Activated T-cell treated with anti-CD3 and anti-CD28 coated beads for 4 hours (primary cell): Measurements from ENCODE around the gene NACC1.
"Not testable (repeated sequence)": the region's sequence is repeated elsewhere in the genome, so short reads cannot be mapped to it uniquely, and the experiment has no call there.

Source experiments
- DNase-seq: peaks from one replicate; pipeline ENCODE4 v3.0.0-alpha.2; 2020

The NACC1 gene

DNA sequence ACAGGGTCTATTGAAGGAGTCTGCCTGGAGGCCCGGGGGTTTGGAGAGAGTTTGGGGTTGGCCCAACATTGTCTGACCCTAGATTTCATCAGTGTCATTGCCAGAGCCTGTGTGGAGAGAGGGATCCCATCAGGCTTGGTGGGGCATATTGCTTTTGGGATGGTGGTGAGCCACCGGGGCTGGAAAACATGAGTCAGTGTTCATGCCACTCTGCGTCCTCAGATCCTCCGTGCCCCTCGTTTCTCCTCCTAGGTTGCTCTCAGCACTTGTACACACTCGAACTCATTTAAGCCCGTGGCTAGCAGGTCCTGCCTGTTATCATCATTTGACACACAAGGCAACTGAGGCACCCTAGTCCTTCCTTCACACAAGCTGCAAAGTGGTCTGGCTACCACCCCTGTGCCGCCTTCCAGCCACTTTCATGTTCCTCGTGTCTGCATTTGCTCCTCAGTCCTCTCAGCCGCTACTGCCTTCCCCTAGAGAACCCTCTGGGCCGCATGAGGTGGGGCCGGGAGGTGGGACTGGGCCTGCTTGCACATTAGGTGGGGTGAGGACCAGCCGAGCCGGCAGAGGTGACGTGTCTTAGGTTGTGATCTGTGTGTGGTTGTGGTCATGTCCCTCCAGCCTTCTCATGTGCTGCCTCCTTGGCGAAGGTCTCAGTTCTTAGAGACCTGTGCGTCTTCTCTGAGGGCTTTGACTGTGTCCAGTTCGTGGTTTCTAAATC lies 3.6 kb downstream of the NACC1 start:
- no peak for DNase-seq

DNA sequence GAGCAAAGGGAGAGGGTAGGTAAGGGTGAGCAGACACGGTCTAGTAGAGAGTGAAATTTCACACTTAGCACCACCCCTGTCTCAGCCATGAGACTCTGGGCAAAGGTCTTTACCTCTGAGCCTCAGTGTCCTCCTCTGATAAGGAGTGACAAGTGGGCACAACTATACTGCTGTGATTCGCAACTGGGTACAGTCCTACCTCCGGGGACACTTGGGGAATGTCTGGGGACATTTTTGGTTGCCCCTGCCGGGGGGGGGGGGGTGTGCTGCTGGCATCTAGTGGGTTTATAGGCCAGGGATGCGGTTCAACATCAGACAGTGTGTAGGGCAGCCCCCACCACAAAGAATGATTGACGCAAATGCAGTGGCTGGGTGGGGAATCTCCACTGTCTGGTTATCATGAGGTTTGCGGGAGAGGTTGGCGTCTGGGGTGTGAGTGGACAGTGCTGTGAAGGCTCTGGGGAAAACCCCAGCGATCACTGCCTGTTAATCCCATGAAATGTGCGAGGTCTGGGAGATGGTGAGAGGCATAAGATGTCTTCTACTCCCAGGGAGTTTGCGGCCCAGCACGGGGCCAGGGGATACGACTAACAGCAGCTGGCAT lies 4.3 kb downstream of the NACC1 start:
- no peak for DNase-seq

GRCh38 chr19:13122980-13123957 lies 5.2 kb downstream of the NACC1 start:
- no peak for DNase-seq

- no peak for DNase-seq
These were observed 9.0 kb downstream of the NACC1 start for GRCh38 chr19:13127051-13127450.

DNA sequence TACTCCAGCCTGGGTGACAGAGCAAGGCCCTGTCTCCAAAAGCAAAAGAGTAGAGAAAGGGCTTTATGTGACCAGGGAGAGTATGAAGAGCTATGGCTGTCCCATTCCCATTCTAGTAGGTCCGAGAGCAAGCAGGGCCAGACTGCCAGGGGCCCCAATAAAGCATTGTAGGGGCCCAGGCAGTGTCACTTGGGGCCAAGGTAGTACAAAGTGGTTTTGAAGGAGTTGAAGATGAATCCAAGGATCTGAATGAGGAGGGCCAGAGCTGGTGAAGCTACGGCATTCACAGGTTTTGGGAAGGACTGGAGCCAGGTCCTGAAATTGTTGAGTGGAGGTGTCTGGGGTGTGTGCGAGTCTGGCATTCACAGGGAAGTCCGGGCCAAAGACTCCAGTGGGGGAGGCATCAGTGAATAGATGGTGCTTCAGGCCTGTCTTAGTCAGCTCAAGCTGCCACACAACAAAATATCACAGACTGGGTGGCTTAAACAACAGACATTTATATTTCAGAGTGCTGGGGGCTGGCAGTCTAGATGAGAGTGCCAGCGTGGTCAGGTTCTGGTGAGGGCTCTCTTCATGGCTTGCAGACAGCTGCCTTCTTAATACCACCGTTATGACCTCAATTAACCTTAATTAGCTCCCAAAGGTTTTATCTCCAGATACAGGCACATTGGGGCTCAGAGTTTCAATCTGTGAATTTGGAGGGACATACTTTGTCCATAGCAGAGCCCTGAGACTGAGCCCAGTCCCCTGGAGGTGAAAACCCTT lies 9.9 kb downstream of the NACC1 start:
- no peak for DNase-seq

GRCh38 chr19:13128583-13128982 lies 10.5 kb downstream of the NACC1 start:
- DNase-seq = no peak

DNA sequence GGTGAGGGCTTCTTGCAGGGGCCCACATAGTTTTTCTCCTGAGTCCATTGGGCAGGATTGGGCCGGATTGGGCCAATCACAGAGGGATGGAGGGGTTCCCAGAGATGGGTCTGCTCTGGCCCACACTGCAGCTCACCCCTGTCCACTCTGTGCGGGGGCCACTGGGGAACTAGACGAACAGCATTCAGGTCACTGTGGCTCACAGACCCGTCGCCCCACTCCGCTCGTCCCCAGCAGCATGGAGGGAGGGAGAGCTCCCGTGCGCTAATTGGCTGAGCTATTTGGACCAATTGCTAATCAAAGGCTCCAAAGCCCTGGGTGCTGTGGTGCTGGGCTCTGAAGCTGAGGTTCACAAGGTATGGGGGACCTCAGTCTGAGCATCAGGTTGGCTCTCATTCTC lies 11.3 kb downstream of the NACC1 start:
- no peak for DNase-seq

- DNase-seq = no peak
These were observed 12.9 kb downstream of the NACC1 start for GRCh38 chr19:13130886-13131490.

GRCh38 chr19:13132471-13133180 lies 14.6 kb downstream of the NACC1 start:
- no peak for DNase-seq

DNA sequence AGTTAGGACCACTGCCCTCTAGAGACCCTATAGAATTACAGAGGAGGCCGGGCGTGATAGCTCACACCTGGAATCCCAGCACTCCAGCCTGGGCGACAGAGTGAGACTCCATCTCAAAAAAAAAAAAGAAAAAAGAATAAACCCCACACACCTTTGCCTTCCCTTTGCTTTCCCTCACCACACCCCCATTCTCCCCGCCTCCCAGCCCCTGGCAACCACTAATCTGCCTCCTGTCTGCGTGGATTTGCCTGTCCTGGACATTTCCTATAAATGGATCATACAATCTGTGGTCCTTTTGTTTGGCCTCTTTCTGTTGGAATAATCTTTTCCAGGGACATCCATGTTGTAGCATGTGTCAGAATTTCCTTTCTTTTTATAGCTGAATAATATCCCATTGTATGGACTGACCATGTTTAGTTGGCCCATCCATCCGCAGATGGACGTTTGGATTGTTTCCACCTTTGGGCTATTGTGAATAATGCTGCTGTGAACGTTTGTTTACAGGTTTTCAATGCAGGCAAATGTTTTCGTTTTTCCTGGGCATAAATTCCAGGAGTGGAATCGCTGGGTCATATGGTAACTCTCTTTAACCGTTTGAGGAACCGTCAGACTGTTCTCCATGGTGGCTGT lies 15.3 kb downstream of the NACC1 start:
- no peak for DNase-seq

DNA sequence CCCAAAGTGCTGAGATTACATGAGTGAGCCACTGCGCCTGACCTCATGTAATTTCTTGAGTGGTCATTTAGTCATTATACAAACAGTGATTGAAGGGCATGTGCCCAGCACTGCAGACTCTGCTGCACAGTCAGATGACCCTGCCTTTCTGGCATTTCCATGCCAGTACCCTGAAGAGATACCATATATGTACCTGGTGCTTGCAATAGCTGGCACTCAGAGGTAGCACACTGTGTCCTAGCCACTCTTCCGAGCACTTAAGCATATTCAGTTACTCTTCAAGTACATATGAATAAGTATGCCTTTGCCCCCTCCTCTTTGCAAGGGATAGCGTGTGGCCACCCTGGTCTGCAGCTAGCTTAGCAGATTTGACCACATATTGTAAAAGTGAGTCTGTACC lies 16.6 kb downstream of the NACC1 start:
- DNase-seq = no peak

- no peak for DNase-seq
These were observed 17.3 kb downstream of the NACC1 start for GRCh38 chr19:13135068-13136062.

- no peak for DNase-seq
These were observed 19.3 kb downstream of the NACC1 start for GRCh38 chr19:13137290-13137794.

DNA sequence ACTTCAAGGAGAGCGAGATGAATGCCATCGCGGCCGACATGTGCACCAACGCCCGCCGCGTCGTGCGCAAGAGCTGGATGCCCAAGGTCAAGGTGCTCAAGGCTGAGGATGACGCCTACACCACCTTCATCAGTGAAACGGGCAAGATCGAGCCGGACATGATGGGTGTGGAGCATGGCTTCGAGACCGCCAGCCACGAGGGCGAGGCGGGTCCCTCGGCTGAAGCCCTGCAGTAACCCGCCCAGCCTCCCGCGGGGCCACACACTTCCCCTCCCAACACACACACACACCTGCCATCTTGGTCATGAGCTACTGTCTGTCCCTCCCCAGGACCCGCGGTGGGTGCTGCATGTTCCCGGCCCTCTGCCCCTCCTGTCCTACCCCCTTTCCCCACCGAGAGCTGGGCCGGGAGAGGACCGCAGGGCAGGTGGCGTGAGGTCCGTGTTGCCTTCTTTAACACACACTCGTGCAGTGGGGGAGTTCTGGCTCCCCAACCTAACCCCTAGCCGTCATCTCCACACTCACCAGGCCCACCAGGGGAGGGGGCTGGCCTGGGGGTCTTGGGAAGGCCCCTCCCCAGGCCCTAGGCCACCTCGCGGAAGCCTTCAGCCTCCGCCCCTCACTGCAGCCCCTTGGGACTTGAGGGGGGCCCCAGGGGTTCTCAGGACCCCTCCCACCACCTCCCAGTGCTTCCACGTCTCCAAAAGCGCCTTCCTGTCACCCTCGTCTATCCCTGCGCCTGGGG lies 20.3 kb downstream of the NACC1 start:
- DNase-seq = no peak

DNA sequence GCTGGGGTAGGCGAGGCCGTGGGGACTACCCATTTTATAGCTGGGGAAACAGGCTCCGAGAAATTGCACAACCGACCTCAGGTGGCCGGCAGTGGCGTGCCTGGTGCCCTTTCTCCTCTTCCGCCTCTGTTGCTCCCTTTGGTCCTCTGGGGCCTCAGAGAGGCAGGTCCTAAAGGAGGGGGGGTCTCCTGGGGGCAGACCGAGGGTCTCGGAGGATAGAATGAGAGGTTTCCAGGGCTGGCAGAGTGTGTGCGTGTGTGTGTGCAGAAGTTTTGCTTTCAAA lies 20.8 kb downstream of the NACC1 start:
- no peak for DNase-seq

- no peak for DNase-seq
These were observed 21.7 kb downstream of the NACC1 start for GRCh38 chr19:13139633-13140311.

DNA sequence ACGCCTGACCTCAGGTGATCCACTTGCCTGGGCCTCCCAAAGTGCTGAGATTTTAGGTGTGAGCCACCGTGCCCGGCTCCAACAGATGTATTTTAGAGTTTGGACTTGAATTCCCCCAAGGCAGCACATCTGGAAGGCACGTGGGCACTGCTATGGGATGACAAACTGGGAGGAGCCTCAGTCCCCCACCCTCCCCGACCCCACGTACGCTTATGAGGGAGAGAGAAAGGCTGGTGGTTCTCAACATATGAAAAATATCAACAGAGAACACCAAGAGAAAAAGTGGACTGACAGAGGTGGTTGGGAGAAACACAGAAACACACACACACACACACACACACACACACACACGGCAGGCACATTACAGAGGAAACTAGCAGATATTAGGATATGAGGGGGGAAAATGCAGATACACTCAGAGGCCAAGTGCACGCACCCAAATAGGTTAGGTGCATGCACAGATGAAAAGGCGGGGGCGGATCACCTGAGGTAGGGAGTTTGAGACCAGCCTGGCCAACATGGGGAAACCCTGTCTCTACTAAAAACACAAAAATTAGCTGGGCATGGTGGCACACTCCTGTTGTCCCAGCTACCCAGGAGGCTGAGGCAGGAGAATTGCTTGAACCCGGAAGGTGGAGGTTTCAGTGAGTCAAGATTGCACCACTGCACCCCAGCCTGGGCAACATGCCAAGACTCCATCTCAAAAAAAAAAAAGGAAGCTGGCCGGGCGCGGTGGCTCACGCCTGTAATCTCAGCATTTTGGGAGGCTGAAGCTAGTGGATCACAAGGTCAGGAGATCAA lies 28.9 kb downstream of the NACC1 start:
- no peak for DNase-seq

DNA sequence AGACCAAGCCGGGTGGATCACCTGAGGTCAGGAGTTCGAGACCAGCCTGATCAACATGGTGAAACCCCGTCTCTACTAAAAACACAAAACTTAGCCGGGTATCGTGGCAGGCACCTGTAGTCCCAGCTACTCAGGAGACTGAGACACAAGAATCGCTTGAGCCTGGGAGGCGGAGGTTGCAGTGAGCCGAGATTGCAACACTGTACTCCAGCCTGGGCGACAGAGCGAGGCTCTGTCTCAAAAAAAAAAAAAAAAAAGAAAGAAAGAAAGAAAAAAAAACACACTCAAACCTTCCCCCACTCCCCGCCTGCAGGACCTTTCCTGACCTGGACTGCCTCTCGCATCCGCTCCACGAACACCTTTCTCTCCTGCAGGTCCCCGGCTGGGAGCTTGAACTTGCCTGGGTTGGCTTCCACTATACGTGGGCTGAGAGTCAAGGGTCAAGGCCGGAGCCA lies 31.1 kb downstream of the NACC1 start:
- DNase-seq = not testable (repeated sequence)
